H9 (cell line): Measurements from ENCODE around the gene PUM1. TPM values are rescaled to one million over a fixed set of nuclear protein-coding genes. Genes with fewer than 3 reads are reported as not detected.

Experiments used
- DNase-seq: peaks from one replicate; pipeline ENCODE4 v3.0.0-alpha.2; 2017
- H2AFZ ChIP-seq: one replicate; pipeline ENCODE4 v1.6.1; 2013; ENCODE audit warnings: mild to moderate bottlenecking, low read length, control low read depth, moderate library complexity
- H2AK5ac ChIP-seq: 2 replicates; pipeline ENCODE4 v1.6.1; 2013; ENCODE audit warnings: low read length, control low read depth, mixed read lengths; ENCODE audit not compliant: insufficient read length
- H2BK120ac ChIP-seq: one replicate; pipeline ENCODE4 v1.6.1; 2013; ENCODE audit warnings: low read depth, mild to moderate bottlenecking, low read length, control low read depth, inconsistent platforms; ENCODE audit not compliant: poor library complexity, severe bottlenecking
- H2BK12ac ChIP-seq: 2 replicates; pipeline ENCODE4 v1.6.1; 2013; ENCODE audit warnings: low read length, control low read depth, mixed read lengths, low read depth; ENCODE audit not compliant: insufficient read length
- H2BK15ac ChIP-seq: 2 replicates; pipeline ENCODE4 v1.6.1; 2013; ENCODE audit warnings: low read depth, low read length, control low read depth
- H2BK20ac ChIP-seq: one replicate; pipeline ENCODE4 v1.6.1; 2013; ENCODE audit warnings: low read depth, mild to moderate bottlenecking, low read length, control low read depth, inconsistent platforms; ENCODE audit not compliant: poor library complexity, severe bottlenecking
- H2BK5ac ChIP-seq: 2 replicates; pipeline ENCODE4 v1.6.1; 2013; ENCODE audit warnings: low read length, control low read depth, mixed read lengths; ENCODE audit not compliant: insufficient read length
- H3K14ac ChIP-seq: 2 replicates; pipeline ENCODE4 v1.6.1; 2013; ENCODE audit warnings: low read length, control low read depth; ENCODE audit not compliant: insufficient read depth
- H3K18ac ChIP-seq: 2 replicates; pipeline ENCODE4 v1.6.1; 2013; ENCODE audit warnings: low read depth, mild to moderate bottlenecking, mixed read lengths, low read length, control low read depth; ENCODE audit not compliant: insufficient read length
- H3K23ac ChIP-seq: 2 replicates; pipeline ENCODE4 v1.6.1; 2013; ENCODE audit warnings: low read length, control low read depth, mixed read lengths, low read depth; ENCODE audit not compliant: insufficient read length
- H3K23me2 ChIP-seq: 2 replicates; pipeline ENCODE4 v1.6.1; 2013; ENCODE audit warnings: low read depth, mild to moderate bottlenecking, mixed read lengths, low read length, control low read depth; ENCODE audit not compliant: insufficient read length, poor library complexity, severe bottlenecking
- H3K27ac ChIP-seq: 2 replicates; pipeline ENCODE4 v1.5.1; 2013; ENCODE audit warnings: low read length, control low read depth, mixed read lengths, low read depth; ENCODE audit not compliant: insufficient read length
- H3K27me3 ChIP-seq: 2 replicates; pipeline ENCODE4 v1.6.1; 2013; ENCODE audit warnings: low read length, control low read depth, inconsistent platforms; ENCODE audit not compliant: insufficient read depth
- H3K4ac ChIP-seq: 2 replicates; pipeline ENCODE4 v1.6.1; 2013; ENCODE audit warnings: low read depth, mild to moderate bottlenecking, control low read depth, inconsistent platforms, low read length, moderate library complexity
- H3K4me1 ChIP-seq: 2 replicates; pipeline ENCODE4 v1.6.1; 2013; ENCODE audit warnings: low read length, control low read depth, inconsistent platforms; ENCODE audit not compliant: insufficient read depth
- H3K4me2 ChIP-seq: 2 replicates; pipeline ENCODE4 v1.6.1; 2013; ENCODE audit warnings: low read length, control low read depth, mixed read lengths; ENCODE audit not compliant: insufficient read length, insufficient read depth
- H3K56ac ChIP-seq: 2 replicates; pipeline ENCODE4 v1.6.1; 2013; ENCODE audit warnings: low read depth, mild to moderate bottlenecking, mixed read lengths, low read length, control low read depth; ENCODE audit not compliant: insufficient read length
- H3K79me1 ChIP-seq: 2 replicates; pipeline ENCODE4 v1.6.1; 2013; ENCODE audit warnings: low read depth, mild to moderate bottlenecking, moderate library complexity, low read length, control low read depth, inconsistent platforms; ENCODE audit not compliant: insufficient read depth, poor library complexity, severe bottlenecking
- H3K79me2 ChIP-seq: 2 replicates; pipeline ENCODE4 v1.6.1; 2013; ENCODE audit warnings: low read length, control low read depth, inconsistent platforms; ENCODE audit not compliant: insufficient read depth
- H3K9ac ChIP-seq: 2 replicates; pipeline ENCODE4 v1.6.1; 2013; ENCODE audit warnings: low read length, control low read depth, mixed read lengths; ENCODE audit not compliant: insufficient read length; ENCODE audit errors: extremely low read depth
- H3K9me3 ChIP-seq: one replicate; pipeline ENCODE4 v1.6.1; 2013; ENCODE audit warnings: low read depth, low read length, inconsistent platforms; ENCODE audit not compliant: control insufficient read depth
- H3T11ph ChIP-seq: one replicate; pipeline ENCODE4 v1.6.1; 2013; ENCODE audit warnings: mild to moderate bottlenecking, low read length, control low read depth, inconsistent platforms
- H4K20me1 ChIP-seq: one replicate; pipeline ENCODE4 v1.6.1; 2013; ENCODE audit not compliant: control insufficient read depth, insufficient read length, insufficient read depth
- H4K5ac ChIP-seq: 2 replicates; pipeline ENCODE4 v1.6.1; 2013; ENCODE audit warnings: low read depth, mild to moderate bottlenecking, mixed read lengths, low read length, control low read depth; ENCODE audit not compliant: insufficient read length
- H4K8ac ChIP-seq: replicated peaks from 2 replicates; pipeline ENCODE4 v1.6.1; 2013; ENCODE audit warnings: low read length, control low read depth, mixed read lengths, low read depth; ENCODE audit not compliant: insufficient read length
- H4K91ac ChIP-seq: 2 replicates; pipeline ENCODE4 v1.6.1; 2013; ENCODE audit warnings: low read depth, mild to moderate bottlenecking, moderate library complexity, mixed read lengths, low read length, control low read depth; ENCODE audit not compliant: insufficient read length
- H3K27ac Mint-ChIP-seq, 3 experiments: 2 replicates in 2 of 3; 3 replicates in 1 of 3; pipeline ENCODE4 v1.8.0; 2020 to 2021; ENCODE audit warnings: mixed read lengths in 3 of 3, mild to moderate bottlenecking in 1 of 3, moderate library complexity in 1 of 3
- H3K27me3 Mint-ChIP-seq: 2 replicates; pipeline ENCODE4 v1.8.0; 2021; ENCODE audit warnings: low read depth, mild to moderate bottlenecking, moderate library complexity, mixed read lengths
- H3K36me3 Mint-ChIP-seq, 3 experiments: 2 replicates in 2 of 3; 3 replicates in 1 of 3; pipeline ENCODE4 v1.8.0; 2020 to 2021; ENCODE audit warnings: low read depth in 3 of 3, mixed read lengths in 3 of 3; ENCODE audit not compliant: insufficient read depth in 1 of 3
- H3K4me1 Mint-ChIP-seq, 2 experiments: 2 replicates each; pipeline ENCODE4 v1.8.0; 2020; ENCODE audit warnings: mixed read lengths in 2 of 2
- H3K4me3 Mint-ChIP-seq, 2 experiments: 2 replicates in 1 of 2; 3 replicates in 1 of 2; pipeline ENCODE4 v1.8.0; 2020 to 2021; ENCODE audit warnings: mild to moderate bottlenecking in 2 of 2, mixed read lengths in 2 of 2, moderate library complexity in 1 of 2
- H3K9me3 Mint-ChIP-seq, 2 experiments: 2 replicates in 1 of 2; 3 replicates in 1 of 2; pipeline ENCODE4 v1.8.0; 2020; ENCODE audit warnings: mild to moderate bottlenecking in 2 of 2, mixed read lengths in 2 of 2, moderate library complexity in 1 of 2
- WGBS: extraction: QIAGEN DNeasy Blood & Tissue Kit; methylation state at CpG from one replicate; pipeline ENCODE4 v1.1.7; 2013; ENCODE audit warnings: missing lambda C conversion rate, low lambda C conversion rate, mixed read lengths; ENCODE audit not compliant: insufficient read length; ENCODE audit errors: extremely low coverage; 5-methylcytosine and 5-hydroxymethylcytosine counted together
- total RNA-seq: library from RNA; stranded (reverse); gene quantifications from 2 replicates; pipeline ENCODE4 v1.2.1, GENCODE V29; 2021
- TF ChIP-seq, protein P1 (sequence below): fragments of 200-600 bp; sonication (generic); conservative IDR thresholded peaks from 3 replicates; pipeline ENCODE4 v1.8.0; 2021; ENCODE audit warnings: antibody characterized with exemption, mild to moderate bottlenecking

The PUM1 gene
- total RNA-seq, 1 experiment from 2014 or later, result 164 TPM

GRCh38 chr1:30968220-30968971, 97.1 kb downstream of the PUM1 start:
- Histone ChIP-seq H3K27me3 (no peaks in the 10 kb centered on the region), H4K5ac (no peak overlapping the region), H2AFZ (no peak overlapping the region), H2BK120ac (no peak overlapping the region), H4K8ac (no peak overlapping the region), H2BK15ac (no peak overlapping the region), H3K9me3 (no peaks in the 10 kb centered on the region), H3K23ac (no peak overlapping the region), H3K14ac (no peak overlapping the region), H2BK12ac (no peak overlapping the region), H3K9ac (no peak overlapping the region), H3K4me1 (no peaks in the 10 kb centered on the region), H4K20me1 (no peaks in the 10 kb centered on the region), H3K4me2 (peak overlapping the region; percentile 1), H2AK5ac (no peak overlapping the region), H2BK5ac (no peak overlapping the region), H4K91ac (no peak overlapping the region), H3K23me2 (no peaks in the 10 kb centered on the region), H2BK20ac (no peak overlapping the region), H3K79me1 (peaks cover 6% of the 10 kb centered on the region), H3K79me2 (peaks cover 3% of the 10 kb centered on the region; the same call in 1 of the 2 replicates), H3K4ac (no peak overlapping the region), H3K18ac (no peak overlapping the region), H3K56ac (no peak overlapping the region), H3K27ac (no peak overlapping the region), H3T11ph (no peak overlapping the region)
- Mint-ChIP-seq H3K9me3 (no peaks in the 10 kb centered on the region), H3K27me3 (no peaks in the 10 kb centered on the region), H3K36me3 (peaks cover 58 to 91% (median 90%) of the 10 kb centered on the region in 3 experiments), H3K4me3 (no peak overlapping the region), H3K4me1 (peaks cover 4 to 8% of the 10 kb centered on the region in 2 experiments; a peak in 3 of 4 replicates), H3K27ac (peak overlapping the region in 1 of 3 experiments; percentile 62; a peak in 2 of 7 replicates)
- DNase-seq, result no peak
- WGBS, result no CpG with 5 or more reads among the region's 8 CpGs
- TF ChIP-seq, protein P1, sequence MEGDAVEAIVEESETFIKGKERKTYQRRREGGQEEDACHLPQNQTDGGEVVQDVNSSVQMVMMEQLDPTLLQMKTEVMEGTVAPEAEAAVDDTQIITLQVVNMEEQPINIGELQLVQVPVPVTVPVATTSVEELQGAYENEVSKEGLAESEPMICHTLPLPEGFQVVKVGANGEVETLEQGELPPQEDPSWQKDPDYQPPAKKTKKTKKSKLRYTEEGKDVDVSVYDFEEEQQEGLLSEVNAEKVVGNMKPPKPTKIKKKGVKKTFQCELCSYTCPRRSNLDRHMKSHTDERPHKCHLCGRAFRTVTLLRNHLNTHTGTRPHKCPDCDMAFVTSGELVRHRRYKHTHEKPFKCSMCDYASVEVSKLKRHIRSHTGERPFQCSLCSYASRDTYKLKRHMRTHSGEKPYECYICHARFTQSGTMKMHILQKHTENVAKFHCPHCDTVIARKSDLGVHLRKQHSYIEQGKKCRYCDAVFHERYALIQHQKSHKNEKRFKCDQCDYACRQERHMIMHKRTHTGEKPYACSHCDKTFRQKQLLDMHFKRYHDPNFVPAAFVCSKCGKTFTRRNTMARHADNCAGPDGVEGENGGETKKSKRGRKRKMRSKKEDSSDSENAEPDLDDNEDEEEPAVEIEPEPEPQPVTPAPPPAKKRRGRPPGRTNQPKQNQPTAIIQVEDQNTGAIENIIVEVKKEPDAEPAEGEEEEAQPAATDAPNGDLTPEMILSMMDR, result no peak
